K562 (cell line): ENCODE data around the gene ATG10. TPM values are rescaled to one million over a fixed set of nuclear protein-coding genes. Genes with fewer than 3 reads are reported as not detected.
A peak's percentile ranks its signal among the peaks of the same experiment; 100 is the strongest.

ENCODE experiments used
- C11orf30 ChIP-seq: fragments of 450-650 bp; IDR thresholded peaks from 2 replicates; pipeline ENCODE4 v1.6.1; 2016; ENCODE audit warnings: low read depth, mild to moderate bottlenecking
- E4F1 ChIP-seq: fragments of 250-450 bp; sonication (Bioruptor Pico); IDR thresholded peaks from 2 replicates; pipeline ENCODE4 v1.5.0; 2021; ENCODE audit warnings: mild to moderate bottlenecking, borderline replicate concordance
- HNRNPH1 ChIP-seq: fragments of 200-400 bp; formaldehyde crosslinking; optimal IDR thresholded peaks from 2 replicates; pipeline ENCODE3; 2017; ENCODE audit warnings: low read depth, mild to moderate bottlenecking, low read length, moderate library complexity
- ID3 ChIP-seq, 2 experiments: fragments of 250-450 bp in 1 of 2; fragments of 450-650 bp in 1 of 2; sonication (Bioruptor Pico) in 1 of 2; IDR thresholded peaks; 2 replicates each; pipeline versions ENCODE4 v1.6.1 to v1.8.0; 2016 to 2021; ENCODE audit warnings: mild to moderate bottlenecking in 2 of 2, moderate library complexity in 2 of 2, missing compliant biosample characterization in 1 of 2, missing genetic modification characterization in 1 of 2
- POLR2G ChIP-seq: fragments of 200-400 bp; formaldehyde crosslinking; IDR thresholded peaks from 2 replicates; pipeline ENCODE4 v1.6.1; 2017; ENCODE audit warnings: low read depth, mild to moderate bottlenecking, antibody characterized with exemption, low read length, moderate library complexity
- SNRNP70 ChIP-seq: fragments of 200-400 bp; formaldehyde crosslinking; optimal IDR thresholded peaks from 2 replicates; pipeline ENCODE3; 2017; ENCODE audit warnings: low read depth, low read length
- SUPT5H ChIP-seq: fragments of 450-650 bp; IDR thresholded peaks from 2 replicates; pipeline ENCODE4 v1.6.1; 2016
- TAF15 ChIP-seq: fragments of 200-400 bp; formaldehyde crosslinking; IDR thresholded peaks from 2 replicates; pipeline ENCODE4 v1.6.1; 2017; ENCODE audit warnings: mild to moderate bottlenecking, low read depth, low read length, moderate library complexity
- TFAP4 ChIP-seq: sonication (generic); formaldehyde crosslinking; IDR thresholded peaks from 2 replicates; pipeline ENCODE4 v1.8.0; 2022; ENCODE audit warnings: missing genetic modification reagents, mild to moderate bottlenecking, moderate library complexity, borderline replicate concordance
- ZBED1 ChIP-seq: IDR thresholded peaks from 2 replicates; pipeline ENCODE4 v1.6.1; 2014
- ZFP30 ChIP-seq: fragments of 250-450 bp; sonication (Bioruptor Pico); IDR thresholded peaks from 2 replicates; pipeline ENCODE4 v1.8.0; 2022; ENCODE audit warnings: moderate library complexity, mild to moderate bottlenecking, inconsistent platforms, borderline replicate concordance
- ZNF407 ChIP-seq: fragments of 450-650 bp; IDR thresholded peaks from 2 replicates; pipeline ENCODE4 v1.6.1; 2016; ENCODE audit warnings: low read depth
- ZNF695 ChIP-seq: fragments of 450-650 bp; formaldehyde crosslinking; IDR thresholded peaks from 2 replicates; pipeline ENCODE4 v1.4.0; 2020; ENCODE audit warnings: mild to moderate bottlenecking, moderate library complexity
- ZNF717 ChIP-seq: fragments of 250-450 bp; sonication (Bioruptor Pico); IDR thresholded peaks from 2 replicates; pipeline ENCODE4 v1.5.0; 2021
- polyA plus RNA-seq, 8 experiments: library from polyadenylated mRNA; depleted of rRNA in 4 of 8; stranded (reverse) in 5 of 8; unstranded in 3 of 8; fragments of >200 nt; fragmentation: Nextera tagmentation in 2 of 8; fragmentation: Illumina TruSeq in 1 of 8; extraction: Ambion mirVana in 2 of 8; extraction: Trizol in 1 of 8; gene quantifications; 2 replicates each; pipeline versions ENCODE4 v1.2.1 to v1.2.3, GENCODE V29; 2011 to 2014; ENCODE audit warnings: inconsistent platforms in 1 of 8, missing spikeins in 1 of 8
- total RNA-seq, 7 experiments: library from RNA; depleted of rRNA in 6 of 7; stranded (reverse); fragments of >200 nt in 6 of 7; fragmentation: Illumina TruSeq in 2 of 7; extraction: Trizol in 2 of 7; gene quantifications; 2 replicates each; pipeline versions ENCODE4 v1.2.1 to v1.2.3, GENCODE V29; 2011 to 2021; ENCODE audit warnings: low replicate concordance in 1 of 7

ATG10 gene
- total and polyA plus RNA-seq, 9 of the 15 experiments (the other 6 are each of a cell fraction or from before 2014, with no cell fraction given): 7.0 to 18.8 (median 14.6) TPM

GRCh38 chr5:82274343-82275211 is 302.8 kb downstream of the ATG10 start (continued):
- TF ChIP-seq ZNF407: no peak
- 0 out of 2 replicates have a peak, but pooled peaks have one; percentile 23 for TF ChIP-seq E4F1 (CRISPR knock-in tag)
- 0 out of 2 replicates have a peak, but pooled peaks have one; percentile 19 for TF ChIP-seq TFAP4 (CRISPR knock-in tag)
- TF ChIP-seq SUPT5H: peak; percentile 59
- TF ChIP-seq TAF15: 0 out of 2 replicates have a peak, but pooled peaks have one; percentile 76
- TF ChIP-seq ZBED1: peak; percentile 41; the same call in 1 of the 2 replicates
- no peak for TF ChIP-seq ZFP30 (CRISPR knock-in tag)
- TF ChIP-seq HNRNPH1: no peak
- TF ChIP-seq ZNF717: peak; percentile 66; the same call in 1 of the 2 replicates
- TF ChIP-seq ID3 (CRISPR knock-in tag; IDR thresholded peaks at IDR 0.05): no peak
- TF ChIP-seq ID3 (tag; IDR thresholded peaks at IDR 0.05): no peak
- TF ChIP-seq ZNF695 (CRISPR knock-in tag): peak; percentile 84; the same call in 1 of the 2 replicates
- TF ChIP-seq SNRNP70: peak; percentile 72
- TF ChIP-seq POLR2G: peak; percentile 90
- no peak for TF ChIP-seq C11orf30
